ENCODE data around the gene PDLIM1. TPM values are rescaled to one million over a fixed set of nuclear protein-coding genes. Genes with fewer than 3 reads are reported as not detected.

The PDLIM1 gene
- total and polyA plus RNA-seq, 9 donors, result 13.9 to 138 (median 35.3) TPM

DNA sequence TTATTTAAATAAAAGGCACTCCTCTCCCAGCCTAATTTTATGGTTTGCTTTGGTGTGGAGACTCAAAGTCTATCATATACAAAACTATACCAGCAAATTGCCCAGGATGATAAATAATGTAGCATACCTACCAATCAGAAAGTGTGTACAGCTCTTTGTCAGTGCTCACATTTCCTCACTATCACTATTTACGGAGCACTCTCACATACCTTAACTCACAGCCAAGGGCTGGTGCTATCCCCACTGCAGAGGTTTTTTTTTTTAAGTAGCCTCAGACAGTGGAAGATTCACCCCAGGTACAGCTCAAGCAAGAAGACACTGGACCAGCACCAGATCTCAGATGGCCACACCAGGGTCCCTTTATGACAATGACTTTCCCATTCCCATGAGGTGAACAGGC is 2.5 kb downstream of the PDLIM1 start:
- H3K4me1 ChIP-seq (ENCODE audit: insufficient read depth), result no peaks in the 10 kb centered on the region
- intact Hi-C loops (cut with DNase I), result no loop called here
- no peak for TF ChIP-seq CTCF (IDR thresholded peaks at IDR 0.05)
- no peak for TF ChIP-seq EP300 (IDR thresholded peaks at IDR 0.05)
- TF ChIP-seq POLR2A (IDR thresholded peaks at IDR 0.05), result no peak
- WGBS, 3 donors, result 70 to 79% (median 79%) methylated on average over 1 of the region's 1 CpG
- no peak overlapping the region for H3K4me3 ChIP-seq
- DNase-seq, result no peak
- no peaks in the 10 kb centered on the region for H3K36me3 ChIP-seq
- no peaks in the 10 kb centered on the region for H3K27me3 ChIP-seq
- no peaks in the 10 kb centered on the region for H3K9me3 ChIP-seq
- H3K27ac ChIP-seq, result no peak overlapping the region

DNA sequence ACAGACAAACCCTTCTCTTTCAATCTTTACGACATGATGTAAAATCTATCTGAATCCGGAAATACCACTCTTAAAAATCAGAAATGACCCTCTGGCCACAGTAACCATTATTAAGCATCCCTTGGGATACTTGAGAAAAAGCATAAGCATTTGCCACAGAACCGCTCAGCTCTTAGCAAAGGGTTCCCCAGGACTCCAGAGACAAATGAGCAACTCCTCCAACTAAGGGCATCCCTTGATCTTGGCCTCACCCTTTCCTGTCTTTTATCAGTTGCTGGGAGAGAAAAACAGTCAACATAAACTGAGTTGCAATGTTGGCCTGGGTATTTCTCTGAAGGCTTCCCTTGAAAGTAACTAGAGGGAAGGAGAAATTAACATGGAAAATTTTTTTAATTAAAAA is 3.5 kb downstream of the PDLIM1 start:
- H3K4me3 ChIP-seq, result no peak overlapping the region
- intact Hi-C loops (cut with DNase I), result no loop called here

DNA sequence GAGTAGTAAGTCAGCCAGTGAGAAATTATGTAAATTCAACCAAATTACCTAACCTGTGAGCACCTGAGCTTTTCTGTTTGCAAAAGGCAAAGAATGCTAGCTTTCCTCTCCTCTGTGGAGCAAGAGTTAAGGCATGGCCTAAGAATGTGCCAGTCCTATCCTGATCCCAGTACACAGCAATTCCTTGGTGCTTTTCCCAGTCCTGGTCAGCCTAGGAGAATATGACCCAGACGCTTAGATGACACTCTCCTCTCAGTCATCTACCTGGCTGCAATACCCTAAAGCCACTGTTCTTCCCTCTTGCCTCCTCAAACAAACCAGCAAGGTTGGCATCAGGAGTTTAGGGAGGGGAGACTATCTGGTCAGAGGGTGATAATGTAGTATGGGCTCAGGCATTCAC is 4.1 kb downstream of the PDLIM1 start:
- Histone ChIP-seq H3K27ac (no peak overlapping the region), H3K4me1 (ENCODE audit: insufficient read depth) (no peaks in the 10 kb centered on the region), H3K27me3 (no peaks in the 10 kb centered on the region), H3K4me3 (no peak overlapping the region), H3K9me3 (no peaks in the 10 kb centered on the region), H3K36me3 (no peaks in the 10 kb centered on the region)
- TF ChIP-seq POLR2A (IDR thresholded peaks at IDR 0.05) (no peak), EP300 (IDR thresholded peaks at IDR 0.05) (no peak), CTCF (IDR thresholded peaks at IDR 0.05) (no peak)
- intact Hi-C loops (cut with DNase I), result no loop called here
- DNase-seq, result no peak
- WGBS, 3 donors, result 0 to 85% (median 81%) methylated on average over 1 of the region's 1 CpG

More for the DNA sequence above, 3.5 kb downstream of the PDLIM1 start:
- Histone ChIP-seq H3K27me3 (no peaks in the 10 kb centered on the region), H3K27ac (no peak overlapping the region), H3K9me3 (no peaks in the 10 kb centered on the region), H3K4me1 (ENCODE audit: insufficient read depth) (no peaks in the 10 kb centered on the region), H3K36me3 (no peaks in the 10 kb centered on the region)
- no peak for DNase-seq
- 57 to 70% (median 64%) methylated on average over 3 of the region's 3 CpGs for WGBS, 3 donors
- TF ChIP-seq EP300 (IDR thresholded peaks at IDR 0.05), result no peak
- no peak for TF ChIP-seq POLR2A (IDR thresholded peaks at IDR 0.05)
- TF ChIP-seq CTCF (IDR thresholded peaks at IDR 0.05), result no peak

DNA sequence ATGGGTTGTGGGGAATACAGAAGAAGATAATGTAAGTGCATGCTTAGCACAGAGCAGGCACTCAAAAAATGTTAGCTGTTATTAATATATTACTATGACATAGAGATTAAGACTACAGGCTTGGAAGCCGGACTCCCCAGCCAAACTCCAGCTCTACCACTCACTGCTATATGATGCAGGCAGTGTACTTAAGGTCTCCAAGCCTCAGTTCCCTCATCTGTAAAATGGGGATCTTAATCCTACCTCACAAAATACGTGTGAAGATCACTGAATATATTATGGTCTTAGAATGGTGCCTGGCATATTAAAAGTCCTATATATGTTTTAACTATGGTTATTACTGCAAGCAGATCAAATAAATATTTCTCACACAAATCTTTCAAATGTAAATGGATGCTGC is 5.2 kb downstream of the PDLIM1 start:
- Histone ChIP-seq H3K4me1 (ENCODE audit: insufficient read depth) (no peaks in the 10 kb centered on the region), H3K27ac (no peak overlapping the region), H3K4me3 (no peak overlapping the region), H3K36me3 (no peaks in the 10 kb centered on the region), H3K9me3 (no peaks in the 10 kb centered on the region), H3K27me3 (no peaks in the 10 kb centered on the region)
- no peak for DNase-seq
- intact Hi-C loops (cut with DNase I), result no loop called here
- WGBS, 3 donors, result 75 to 87% (median 83%) methylated on average over 2 of the region's 2 CpGs
- TF ChIP-seq EP300 (IDR thresholded peaks at IDR 0.05), result no peak
- TF ChIP-seq CTCF (IDR thresholded peaks at IDR 0.05), result no peak
- no peak for TF ChIP-seq POLR2A (IDR thresholded peaks at IDR 0.05)

GRCh38 chr10:95284807-95285206 is 6.0 kb downstream of the PDLIM1 start:
- intact Hi-C loops (cut with DNase I), result no loop called here
- H3K9me3 ChIP-seq, result no peaks in the 10 kb centered on the region
- 81 to 87% (median 85%) methylated on average over 3 of the region's 3 CpGs for WGBS, 3 donors
- no peaks in the 10 kb centered on the region for H3K36me3 ChIP-seq
- no peaks in the 10 kb centered on the region for H3K4me1 ChIP-seq (ENCODE audit: insufficient read depth)
- no peak overlapping the region for H3K27ac ChIP-seq
- DNase-seq, result no peak
- no peaks in the 10 kb centered on the region for H3K27me3 ChIP-seq
- no peak overlapping the region for H3K4me3 ChIP-seq
- no peak for TF ChIP-seq POLR2A (IDR thresholded peaks at IDR 0.05)

Measured in ovary (tissue), 9 donors.